SK-N-SH (cell line): ENCODE measurements around the gene RIOX2. TPM values are rescaled to one million over a fixed set of nuclear protein-coding genes. Genes with fewer than 3 reads are reported as not detected.

Experiments
- CTCF ChIA-PET: fragments of 300-600, 350-600 bp; formaldehyde crosslinking; extraction: SDS; loops from one replicate; lab custom pipeline; 2021; lab: Yijun Ruan, JAX
- POLR2A ChIA-PET: fragments of 350-600 bp; sonication (Branson Sonifier 250); formaldehyde crosslinking; extraction: SDS; loops from one replicate; lab custom pipeline; 2020; ENCODE audit warnings: antibody characterized with exemption, inconsistent platforms; lab: Yijun Ruan, JAX
- DNase-seq: peaks from one replicate; pipeline ENCODE4 v3.0.0; 2012
- H2AFZ ChIP-seq: fragments of 200-600 bp; sonication (generic); 2 replicates; pipeline ENCODE4 v1.8.1; 2016; ENCODE audit warnings: antibody characterized with exemption, mild to moderate bottlenecking, low read depth
- H3F3A ChIP-seq: fragments of 200-600 bp; sonication (generic); replicated peaks from 2 replicates; pipeline ENCODE3; 2016; ENCODE audit warnings: antibody characterized with exemption, mild to moderate bottlenecking; ENCODE audit not compliant: insufficient read depth
- H3K27ac ChIP-seq, 2 experiments: fragments of 200-500 bp in 1 of 2; fragments of 200-600 bp in 1 of 2; sonication (Bioruptor generic) in 1 of 2; sonication (generic), shearing (Covaris generic) in 1 of 2; 2 replicates each; pipeline versions ENCODE4 v1.5.1 to v1.6.1; 2014 to 2016; ENCODE audit warnings: low read depth in 2 of 2, inconsistent platforms in 1 of 2, low read length in 1 of 2, mild to moderate bottlenecking in 1 of 2, mixed read lengths in 1 of 2
- H3K27me3 ChIP-seq: fragments of 200-600 bp; sonication (generic), shearing (Covaris generic); 2 replicates; pipeline ENCODE4 v1.6.1; 2016; ENCODE audit warnings: mixed run types; ENCODE audit not compliant: insufficient read depth
- H3K36me3 ChIP-seq, 2 experiments: fragments of 200-500 bp in 1 of 2; fragments of 200-600 bp in 1 of 2; sonication (Bioruptor generic) in 1 of 2; sonication (generic) in 1 of 2; replicated peaks in 1 of 2; 2 replicates each; pipeline versions ENCODE3 to v1.5.1; 2014 to 2016; ENCODE audit warnings: low read length in 1 of 2, mild to moderate bottlenecking in 1 of 2; ENCODE audit not compliant: insufficient read depth in 2 of 2, control insufficient read depth in 1 of 2
- H3K4me1 ChIP-seq, 2 experiments: fragments of 200-500 bp in 1 of 2; fragments of 200-600 bp in 1 of 2; sonication (Bioruptor generic) in 1 of 2; sonication (generic), shearing (Covaris generic) in 1 of 2; 2 replicates each; pipeline versions ENCODE4 v1.5.1 to v1.6.1; 2014 to 2016; ENCODE audit warnings: low read depth in 1 of 2, low read length in 1 of 2, mixed run types in 1 of 2; ENCODE audit not compliant: insufficient read depth in 2 of 2, control insufficient read depth in 1 of 2
- H3K4me2 ChIP-seq: fragments of 200-600 bp; sonication (generic), shearing (Covaris generic); 2 replicates; pipeline ENCODE4 v1.6.1; 2017; ENCODE audit warnings: mixed run types
- H3K4me3 ChIP-seq, 2 experiments: fragments of 200-500 bp in 1 of 2; fragments of 200-600 bp in 1 of 2; sonication (Bioruptor generic) in 1 of 2; sonication (generic), shearing (Covaris generic) in 1 of 2; 2 replicates each; pipeline versions ENCODE4 v1.5.1 to v1.8.1; 2014 to 2016; ENCODE audit warnings: low read depth in 2 of 2, inconsistent platforms in 1 of 2, low read length in 1 of 2, mild to moderate bottlenecking in 1 of 2, mixed read lengths in 1 of 2, moderate library complexity in 1 of 2
- H3K79me2 ChIP-seq: fragments of 200-600 bp; sonication (generic); 2 replicates; pipeline ENCODE4 v1.8.1; 2017; ENCODE audit warnings: mild to moderate bottlenecking; ENCODE audit not compliant: insufficient read depth
- H3K9ac ChIP-seq: fragments of 200-600 bp; sonication (generic); 2 replicates; pipeline ENCODE4 v1.6.1; 2017; ENCODE audit warnings: mixed run types
- H3K9me2 ChIP-seq: fragments of 200-600 bp; sonication (generic); 2 replicates; pipeline ENCODE4 v1.6.1; 2017; ENCODE audit warnings: mixed run types
- H3K9me3 ChIP-seq: fragments of 200-600 bp; sonication (generic); 2 replicates; pipeline ENCODE4 v1.6.1; 2017; ENCODE audit warnings: mixed run types, mild to moderate bottlenecking, moderate library complexity
- H4K20me1 ChIP-seq: fragments of 200-600 bp; sonication (generic); 2 replicates; pipeline ENCODE4 v1.6.1; 2017; ENCODE audit warnings: mild to moderate bottlenecking, mixed run types; ENCODE audit not compliant: insufficient read depth
- CHD2 ChIP-seq: fragments of 150-350 bp; IDR thresholded peaks from 2 replicates; pipeline ENCODE4 v1.6.1; 2018; ENCODE audit warnings: low read length; ENCODE audit not compliant: partially characterized antibody
- CTCF ChIP-seq: fragments of 200-600 bp; sonication (generic); IDR thresholded peaks from 2 replicates; pipeline ENCODE4 v1.6.1; 2017; ENCODE audit warnings: antibody characterized with exemption, mild to moderate bottlenecking, moderate library complexity
- EP300 ChIP-seq, 2 experiments: IDR thresholded peaks; 2 replicates each; pipeline versions ENCODE4 v1.4.0 to v1.6.1; 2012; ENCODE audit warnings: borderline replicate concordance in 1 of 2, low read depth in 1 of 2, low read length in 1 of 2
- EZH2phosphoT487 ChIP-seq: fragments of 200-600 bp; sonication (generic); IDR thresholded peaks from 2 replicates; pipeline ENCODE4 v1.6.1; 2017; ENCODE audit warnings: low read depth, mixed run types, mild to moderate bottlenecking, antibody characterized with exemption, moderate library complexity, borderline replicate concordance
- FOSL2 ChIP-seq: IDR thresholded peaks from 2 replicates; pipeline ENCODE4 v1.4.0; 2012; ENCODE audit warnings: low read depth, mild to moderate bottlenecking, moderate library complexity, borderline replicate concordance
- GATA2 ChIP-seq: sonication (generic); formaldehyde crosslinking; IDR thresholded peaks from 2 replicates; pipeline ENCODE4 v1.5.0; 2020; ENCODE audit warnings: mild to moderate bottlenecking, missing genetic modification reagents
- MXI1 ChIP-seq: IDR thresholded peaks from 2 replicates; pipeline ENCODE4 v1.6.1; 2012; ENCODE audit warnings: mild to moderate bottlenecking, low read depth, low read length, improper control_type of control experiment
- NFIC ChIP-seq: IDR thresholded peaks from 2 replicates; pipeline ENCODE4 v1.4.0; 2012; ENCODE audit warnings: borderline replicate concordance
- NRF1 ChIP-seq: IDR thresholded peaks from 2 replicates; pipeline ENCODE4 v1.6.1; 2012; ENCODE audit warnings: low read depth, mild to moderate bottlenecking, low read length
- RAD21 ChIP-seq: IDR thresholded peaks from 2 replicates; pipeline ENCODE4 v1.6.1; 2012; ENCODE audit warnings: mild to moderate bottlenecking, low read length
- RFX5 ChIP-seq: IDR thresholded peaks from 2 replicates; pipeline ENCODE4 v1.6.1; 2012; ENCODE audit warnings: mild to moderate bottlenecking, improper control_type of control experiment, low read length
- RXRA ChIP-seq: IDR thresholded peaks from 2 replicates; pipeline ENCODE4 v1.4.0; 2012; ENCODE audit warnings: low read depth, mild to moderate bottlenecking, borderline replicate concordance
- SIN3A ChIP-seq: IDR thresholded peaks from 2 replicates; pipeline ENCODE4 v1.6.1; 2012; ENCODE audit warnings: low read depth, mild to moderate bottlenecking, low read length, moderate library complexity, borderline replicate concordance
- TAF1 ChIP-seq: IDR thresholded peaks from 2 replicates; pipeline ENCODE4 v1.6.1; 2012; ENCODE audit warnings: low read depth, mild to moderate bottlenecking, low read length, moderate library complexity, borderline replicate concordance
- TCF12 ChIP-seq: IDR thresholded peaks from 2 replicates; pipeline ENCODE4 v1.4.0; 2012
- ZBTB33 ChIP-seq: IDR thresholded peaks from 2 replicates; pipeline ENCODE4 v1.4.0; 2012; ENCODE audit warnings: low read depth, borderline replicate concordance
- WGBS: methylation state at CpG from one replicate; pipeline ENCODE4 v1.1.6; 2017; ENCODE audit warnings: low lambda C conversion rate; 5-methylcytosine and 5-hydroxymethylcytosine counted together
- polyA plus RNA-seq, 3 experiments: library from polyadenylated mRNA; depleted of rRNA; stranded (reverse); fragments of >200 nt; gene quantifications; 2 replicates each; pipeline ENCODE4 v1.2.3, GENCODE V29; 2012
- TF ChIP-seq, protein P1 (sequence below): IDR thresholded peaks from 2 replicates; pipeline ENCODE4 v1.6.1; 2012; ENCODE audit warnings: mild to moderate bottlenecking, low read depth, low read length, moderate library complexity

The RIOX2 gene
- polyA plus RNA-seq, 1 of the 3 experiments (the other 2 are of a cell fraction): 12.9 TPM

DNA sequence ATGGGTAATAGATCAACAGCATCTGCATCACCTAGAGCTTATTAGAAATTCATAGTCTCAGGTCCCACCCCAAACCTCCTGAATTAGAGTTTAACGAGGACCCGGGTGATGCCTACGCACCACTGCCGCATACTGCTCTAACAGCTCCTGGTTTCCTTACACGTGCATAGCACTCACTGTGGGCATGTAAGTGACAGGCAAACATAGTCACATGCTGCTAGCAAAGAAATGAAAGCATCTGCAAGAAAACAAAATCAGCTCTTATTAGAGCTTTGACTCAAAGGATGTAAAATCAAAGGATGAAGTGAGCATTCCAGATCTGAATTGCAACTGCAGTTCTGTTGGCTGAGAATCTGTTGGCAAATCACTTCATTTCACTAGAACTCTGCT is 19.1 kb upstream of the RIOX2 start:
- no peaks in the 10 kb centered on the region for H3K36me3 ChIP-seq
- ChIA-PET CTCF (no interaction called here), POLR2A (no interaction called here)
- H3K27me3 ChIP-seq: no peaks in the 10 kb centered on the region
- H3K27ac ChIP-seq: no peak overlapping the region
- no peaks in the 10 kb centered on the region for H3K4me1 ChIP-seq
- no peaks in the 10 kb centered on the region for H3F3A ChIP-seq
- DNase-seq: no peak
- no peak overlapping the region for H2AFZ ChIP-seq
- H3K9ac ChIP-seq: no peak overlapping the region
- H3K4me3 ChIP-seq: no peak overlapping the region
- WGBS: 58% methylated on average over 5 of the region's 5 CpGs
- H3K9me3 ChIP-seq: no peaks in the 10 kb centered on the region
- H3K4me2 ChIP-seq: no peak overlapping the region
- H4K20me1 ChIP-seq: no peaks in the 10 kb centered on the region
- H3K79me2 ChIP-seq: no peaks in the 10 kb centered on the region
- H3K9me2 ChIP-seq: no peaks in the 10 kb centered on the region
- no peak for TF ChIP-seq CTCF
- no peak for TF ChIP-seq TAF1
- TF ChIP-seq NRF1: no peak
- no peak for TF ChIP-seq TCF12
- no peak for TF ChIP-seq ZBTB33
- no peak for TF ChIP-seq FOSL2
- no peak for TF ChIP-seq EP300 (IDR thresholded peaks at IDR 0.05; ENCODE audit: borderline replicate concordance in 1 of 2, low read depth in 1 of 2, low read length in 1 of 2)
- TF ChIP-seq RFX5: no peak
- no peak for TF ChIP-seq RXRA
- no peak for TF ChIP-seq SIN3A
- no peak for TF ChIP-seq NFIC
- TF ChIP-seq EZH2phosphoT487: no peak
- no peak for TF ChIP-seq RAD21
- no peak for TF ChIP-seq CHD2
- TF ChIP-seq, protein P1, sequence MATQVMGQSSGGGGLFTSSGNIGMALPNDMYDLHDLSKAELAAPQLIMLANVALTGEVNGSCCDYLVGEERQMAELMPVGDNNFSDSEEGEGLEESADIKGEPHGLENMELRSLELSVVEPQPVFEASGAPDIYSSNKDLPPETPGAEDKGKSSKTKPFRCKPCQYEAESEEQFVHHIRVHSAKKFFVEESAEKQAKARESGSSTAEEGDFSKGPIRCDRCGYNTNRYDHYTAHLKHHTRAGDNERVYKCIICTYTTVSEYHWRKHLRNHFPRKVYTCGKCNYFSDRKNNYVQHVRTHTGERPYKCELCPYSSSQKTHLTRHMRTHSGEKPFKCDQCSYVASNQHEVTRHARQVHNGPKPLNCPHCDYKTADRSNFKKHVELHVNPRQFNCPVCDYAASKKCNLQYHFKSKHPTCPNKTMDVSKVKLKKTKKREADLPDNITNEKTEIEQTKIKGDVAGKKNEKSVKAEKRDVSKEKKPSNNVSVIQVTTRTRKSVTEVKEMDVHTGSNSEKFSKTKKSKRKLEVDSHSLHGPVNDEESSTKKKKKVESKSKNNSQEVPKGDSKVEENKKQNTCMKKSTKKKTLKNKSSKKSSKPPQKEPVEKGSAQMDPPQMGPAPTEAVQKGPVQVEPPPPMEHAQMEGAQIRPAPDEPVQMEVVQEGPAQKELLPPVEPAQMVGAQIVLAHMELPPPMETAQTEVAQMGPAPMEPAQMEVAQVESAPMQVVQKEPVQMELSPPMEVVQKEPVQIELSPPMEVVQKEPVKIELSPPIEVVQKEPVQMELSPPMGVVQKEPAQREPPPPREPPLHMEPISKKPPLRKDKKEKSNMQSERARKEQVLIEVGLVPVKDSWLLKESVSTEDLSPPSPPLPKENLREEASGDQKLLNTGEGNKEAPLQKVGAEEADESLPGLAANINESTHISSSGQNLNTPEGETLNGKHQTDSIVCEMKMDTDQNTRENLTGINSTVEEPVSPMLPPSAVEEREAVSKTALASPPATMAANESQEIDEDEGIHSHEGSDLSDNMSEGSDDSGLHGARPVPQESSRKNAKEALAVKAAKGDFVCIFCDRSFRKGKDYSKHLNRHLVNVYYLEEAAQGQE: no peak
- no peak for TF ChIP-seq MXI1
- no peak for TF ChIP-seq GATA2 (CRISPR knock-in tag)
- TF ChIP-seq, all 33 proteins: peak for 0
